HG03354 (cell line): ENCODE measurements around the gene MYOD1.

Source experiments
- ATAC-seq: cut with Tn5 transposase; IDR thresholded peaks from one replicate; pipeline ENCODE4 v1.9.1; 2021; ENCODE audit warnings: mild to moderate bottlenecking; ENCODE audit not compliant: unreplicated experiment, poor library complexity, severe bottlenecking

MYOD1 gene

GRCh38 chr11:17719028-17719937 is at the start of gene MYOD1:
MYOD1 (plus strand) TSS chr11:17719571; CDS start chr11:17719783, 212 bp downstream.
- ATAC-seq = no peak

GRCh38 chr11:17672469-17672868 is 46.9 kb upstream of the MYOD1 start:
- ATAC-seq = no peak

GRCh38 chr11:17673951-17674350 is 45.4 kb upstream of the MYOD1 start:
- no peak for ATAC-seq

DNA sequence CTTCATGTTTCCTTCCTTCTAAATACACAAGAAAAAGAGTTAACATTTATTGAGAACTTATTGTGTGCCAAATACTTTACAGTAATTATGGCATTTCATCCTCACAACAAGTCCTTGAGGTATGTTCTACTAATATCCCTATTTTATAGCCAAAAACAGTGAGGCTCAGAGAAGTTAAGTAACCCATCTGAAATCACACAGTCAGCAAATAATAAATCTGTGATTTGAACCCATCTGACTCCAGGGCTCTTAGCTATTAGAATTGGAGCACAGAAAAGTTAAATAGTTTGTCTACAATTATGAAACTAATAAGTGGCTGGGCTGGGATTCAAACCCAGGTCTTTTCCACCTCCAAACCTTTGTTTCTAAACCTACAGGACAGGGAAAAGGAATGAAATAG is 36.5 kb upstream of the MYOD1 start:
- no peak for ATAC-seq

DNA sequence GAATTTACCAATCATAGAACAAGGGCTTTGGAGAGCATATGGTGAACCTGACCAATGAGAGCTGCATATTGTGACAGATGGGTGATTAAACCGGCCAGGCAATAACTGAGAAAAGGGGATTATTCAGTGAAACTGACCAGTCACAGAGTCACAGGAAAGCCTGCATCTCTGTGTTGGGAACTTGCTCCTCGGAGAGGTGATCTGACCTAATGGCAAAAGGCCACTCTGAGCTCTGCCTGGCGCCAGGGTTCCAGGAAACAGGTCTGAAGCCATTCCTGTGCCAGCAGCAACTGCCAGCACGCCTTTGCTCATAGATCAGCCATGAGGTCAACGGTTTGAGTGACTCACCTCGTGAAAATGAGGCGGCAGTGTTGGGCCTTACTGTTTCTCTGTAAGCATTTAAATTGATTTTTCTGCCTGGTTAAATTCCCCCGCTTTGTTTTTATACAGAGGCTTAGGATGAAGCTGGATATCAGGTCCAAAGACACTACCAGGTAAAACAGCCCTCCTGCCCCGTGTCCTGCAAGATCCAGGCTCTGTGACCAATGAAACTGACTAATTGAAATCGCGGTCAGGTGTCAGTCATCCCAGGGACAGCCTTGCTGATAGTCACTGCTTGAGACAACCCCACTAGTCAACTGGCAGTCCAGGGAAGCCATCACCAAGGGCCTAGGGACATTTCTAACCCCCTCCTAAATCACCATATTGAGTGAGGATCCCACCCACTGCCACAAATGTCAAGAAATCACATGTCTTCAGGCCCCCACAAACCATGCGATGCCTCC is 35.8 kb upstream of the MYOD1 start:
- ATAC-seq = no peak

GRCh38 chr11:17684550-17684949 is 34.8 kb upstream of the MYOD1 start:
- ATAC-seq = no peak

DNA sequence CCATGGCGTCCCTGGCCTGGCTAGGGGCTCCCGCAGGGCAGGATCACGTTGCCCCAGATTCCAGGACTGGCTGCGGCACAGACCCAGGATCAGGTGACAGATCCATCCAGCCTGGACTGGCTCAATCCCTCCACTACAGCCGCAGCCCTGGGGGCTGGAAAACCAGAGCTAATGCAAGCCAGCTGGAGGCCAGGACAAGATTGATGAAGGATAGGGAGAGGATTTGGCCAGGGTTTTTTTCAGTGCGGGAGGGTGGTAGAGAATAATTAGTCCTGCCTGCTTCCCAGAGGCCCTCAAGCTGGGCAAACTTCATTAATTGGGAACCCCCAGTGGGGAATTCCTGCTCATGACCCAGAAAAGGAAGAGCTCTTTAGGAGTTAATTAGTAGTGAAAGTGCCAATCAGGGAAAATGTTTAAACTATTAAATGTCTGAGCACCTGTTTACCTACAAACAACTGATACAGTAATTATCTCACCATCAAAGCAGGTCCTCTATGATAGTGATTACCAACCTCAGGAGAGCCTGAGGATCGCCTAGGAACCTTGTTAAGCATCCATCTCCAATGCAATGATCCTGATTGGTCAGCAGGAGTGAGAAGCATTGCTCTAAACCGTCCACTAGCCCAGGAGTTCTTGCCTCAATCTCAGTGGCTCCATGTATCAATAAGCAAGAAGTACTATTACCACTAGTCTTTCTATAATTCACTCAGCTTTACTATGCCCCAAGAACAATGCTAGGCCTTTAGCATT is 33.0 kb upstream of the MYOD1 start:
- no peak for ATAC-seq

DNA sequence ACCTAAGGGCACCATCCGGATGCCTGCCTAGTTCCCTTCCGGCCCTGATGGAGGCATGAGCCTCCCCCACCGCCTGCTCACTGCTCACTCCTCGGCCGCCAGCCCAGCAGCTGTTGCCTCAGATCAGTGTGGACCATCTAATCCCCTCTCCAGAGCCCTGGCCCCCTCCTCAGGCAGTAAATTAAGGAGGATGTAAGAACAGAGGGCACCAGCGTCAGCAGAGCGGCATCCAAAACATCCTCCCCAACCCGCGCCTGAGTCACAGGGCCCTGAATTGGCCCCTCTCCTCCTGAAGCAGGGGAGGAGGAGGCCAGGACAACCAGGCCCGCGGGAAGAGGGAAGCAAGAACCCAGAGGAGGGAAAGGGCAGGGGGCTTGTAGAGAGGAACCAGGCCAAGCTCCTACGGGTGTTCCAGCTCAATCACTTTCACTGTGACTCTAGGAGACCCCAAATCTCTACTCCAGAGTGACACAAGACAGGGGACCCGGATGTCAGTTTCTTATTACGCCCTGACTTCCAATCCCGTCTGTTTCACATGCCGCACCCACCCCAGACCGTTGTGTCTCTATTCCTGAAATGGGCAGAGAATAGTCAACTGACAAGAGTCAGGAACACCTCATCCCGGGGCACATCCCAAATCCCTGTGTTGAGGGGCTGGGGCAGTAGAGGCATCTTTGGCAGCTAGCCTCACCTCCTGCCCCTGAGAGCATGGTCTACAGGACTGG is 31.3 kb upstream of the MYOD1 start:
- no peak for ATAC-seq

DNA sequence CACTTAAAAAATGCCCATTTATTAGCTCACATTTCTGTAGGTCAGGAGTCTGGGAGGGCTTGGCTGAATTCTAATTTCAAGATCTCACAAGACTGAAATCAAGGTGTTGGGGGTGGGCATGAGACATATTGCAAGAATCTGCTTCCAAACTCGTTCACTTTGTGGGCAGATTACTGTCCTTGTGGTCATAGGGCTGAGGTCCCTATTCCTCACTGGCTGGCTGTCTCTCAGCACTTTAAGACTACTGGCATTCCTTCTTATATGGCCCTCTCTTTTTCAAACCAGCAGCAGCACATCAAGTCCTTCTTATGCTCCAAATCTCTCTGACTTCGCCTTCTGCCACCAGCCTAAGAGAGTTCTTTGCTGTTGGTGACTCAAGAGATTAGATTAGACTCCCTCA is 27.8 kb upstream of the MYOD1 start:
- ATAC-seq = no peak

DNA sequence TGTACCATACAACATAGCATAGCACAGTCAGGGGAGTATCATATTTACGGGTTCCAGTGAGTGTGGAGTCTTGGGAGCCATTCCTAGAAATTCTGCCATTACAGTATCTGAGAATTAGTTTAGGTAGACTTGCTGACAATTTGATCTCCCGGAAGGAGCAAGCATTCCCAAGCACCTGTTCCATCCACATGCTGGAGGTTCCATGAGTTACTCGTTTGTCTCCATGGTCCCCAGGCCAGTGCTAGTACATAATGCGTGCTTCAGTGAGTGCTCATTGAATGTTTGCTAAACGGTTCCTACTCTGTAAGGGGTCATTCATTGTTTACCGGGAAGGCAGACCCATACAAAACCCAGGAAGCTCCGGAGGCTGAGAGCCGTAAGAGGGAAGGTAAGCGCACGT is 27.4 kb upstream of the MYOD1 start:
- no peak for ATAC-seq

GRCh38 chr11:17692931-17693330 is 26.4 kb upstream of the MYOD1 start:
- no peak for ATAC-seq

- ATAC-seq = no peak
These were observed 25.8 kb upstream of the MYOD1 start for GRCh38 chr11:17693531-17693930.

DNA sequence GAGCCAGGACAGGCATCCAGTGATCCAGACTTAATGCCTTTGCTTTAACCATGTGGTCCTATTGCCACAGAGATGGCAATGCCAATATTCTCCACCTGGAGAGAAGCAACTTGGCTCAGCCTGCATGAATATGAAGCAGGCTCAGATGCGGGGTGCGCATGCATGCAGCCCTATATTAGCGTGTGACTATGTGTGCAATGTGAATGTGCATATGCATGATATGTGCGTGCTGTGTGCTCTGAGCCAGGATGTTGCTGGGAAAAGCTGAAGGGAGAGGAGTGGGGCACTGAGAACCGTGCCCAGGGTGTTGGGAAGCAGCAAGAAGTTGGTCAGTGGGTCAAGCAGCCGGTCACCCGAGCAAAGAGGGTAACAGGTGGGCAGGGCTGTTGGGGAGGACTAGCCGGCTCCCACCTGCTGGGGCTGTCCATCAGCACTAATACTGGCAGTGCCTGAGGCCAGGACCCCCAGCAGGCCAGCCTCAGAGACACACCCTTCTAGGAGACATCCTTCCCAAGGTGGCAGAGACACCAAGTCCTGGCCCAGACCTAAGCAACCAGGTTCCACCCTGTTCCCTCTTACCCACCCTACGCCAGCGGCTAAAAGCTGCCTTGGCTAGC is 24.8 kb upstream of the MYOD1 start:
- ATAC-seq = no peak

DNA sequence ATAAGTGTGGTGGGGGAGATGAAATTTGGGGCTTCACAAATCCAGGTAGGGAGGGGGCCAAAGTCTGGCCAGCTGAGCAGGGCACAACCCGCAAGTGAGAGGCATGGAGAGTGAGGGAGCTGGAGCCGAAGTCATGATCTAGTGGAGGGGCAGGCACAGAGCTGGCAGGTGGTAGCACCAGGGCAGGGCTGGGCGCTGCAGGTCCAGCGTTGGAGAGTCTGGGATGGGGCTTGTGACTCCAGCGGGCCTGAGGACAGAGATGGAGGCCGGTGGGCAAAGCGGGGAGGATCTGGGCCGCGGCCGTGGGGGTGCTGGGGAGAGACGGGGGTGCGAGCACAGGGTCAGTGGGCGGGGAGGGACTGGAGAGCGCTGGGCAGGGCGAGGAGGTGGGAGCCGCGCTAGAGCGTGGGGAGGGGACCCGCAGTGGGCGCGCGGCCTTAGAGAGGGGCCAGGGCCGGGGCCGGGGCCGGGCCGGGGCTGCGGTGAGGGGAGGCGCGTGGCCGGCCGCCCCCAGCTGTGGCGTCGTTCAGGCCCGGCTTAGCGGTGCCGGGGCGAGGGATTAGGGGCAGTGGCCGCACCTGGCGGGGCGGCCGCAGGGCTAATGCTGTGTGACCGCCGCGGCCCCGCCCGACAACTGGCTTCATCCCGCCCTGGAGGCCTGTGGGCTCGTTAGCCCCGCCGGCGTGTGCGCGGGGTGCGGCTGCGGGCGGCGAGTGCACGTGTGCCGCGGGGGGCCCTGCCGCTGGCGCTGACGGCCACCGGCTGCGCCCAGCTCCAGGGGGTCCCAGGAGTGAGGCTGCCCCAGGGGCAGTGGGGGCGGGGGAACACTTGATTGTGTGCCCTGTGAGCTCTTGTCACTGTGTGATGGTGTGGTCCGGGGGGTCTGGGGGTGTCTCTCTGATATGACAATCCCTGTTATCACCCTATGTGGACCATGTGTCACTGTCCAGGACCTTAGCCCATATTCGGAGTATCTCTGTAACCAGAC is 23.6 kb upstream of the MYOD1 start:
- ATAC-seq = no peak

GRCh38 chr11:17696741-17697140 is 22.6 kb upstream of the MYOD1 start:
- ATAC-seq = no peak

- ATAC-seq = no peak
These were observed 22.0 kb upstream of the MYOD1 start for GRCh38 chr11:17697175-17697949.
